Neuronal stem cell (in vitro differentiated cells): ENCODE results near the gene CA5B.
A peak's percentile ranks its signal among the peaks of the same experiment; 100 is the strongest.
"Not testable (repeated sequence)": the region's sequence is repeated elsewhere in the genome, so short reads cannot be mapped to it uniquely, and the experiment has no call there.

Source experiments
- DNase-seq: peaks from one replicate; pipeline ENCODE4 v3.0.0-alpha.2; 2013; ENCODE audit warnings: low spot score
- H2AFZ ChIP-seq: one replicate; pipeline ENCODE4 v1.6.1; 2013; ENCODE audit warnings: mild to moderate bottlenecking, low read length, inconsistent platforms
- H2AK5ac ChIP-seq: 2 replicates; pipeline ENCODE4 v1.6.1; 2013; ENCODE audit warnings: low read depth, mild to moderate bottlenecking, inconsistent platforms, low read length, moderate library complexity, mixed read lengths
- H2BK120ac ChIP-seq: 2 replicates; pipeline ENCODE4 v1.6.1; 2013; ENCODE audit warnings: low read depth, mild to moderate bottlenecking, inconsistent platforms, low read length, moderate library complexity, mixed read lengths
- H2BK12ac ChIP-seq: one replicate; pipeline ENCODE4 v1.6.1; 2013; ENCODE audit warnings: low read length, inconsistent platforms
- H2BK15ac ChIP-seq: 2 replicates; pipeline ENCODE4 v1.6.1; 2013; ENCODE audit warnings: mild to moderate bottlenecking, low read length, inconsistent platforms, mixed read lengths
- H2BK5ac ChIP-seq: one replicate; pipeline ENCODE4 v1.6.1; 2013; ENCODE audit warnings: inconsistent platforms, mild to moderate bottlenecking, low read length, moderate library complexity
- H3K14ac ChIP-seq: one replicate; pipeline ENCODE4 v1.6.1; 2013; ENCODE audit warnings: low read length, inconsistent platforms
- H3K18ac ChIP-seq: 2 replicates; pipeline ENCODE4 v1.6.1; 2013; ENCODE audit warnings: low read length, inconsistent platforms
- H3K23ac ChIP-seq: 2 replicates; pipeline ENCODE4 v1.6.1; 2013; ENCODE audit warnings: low read depth, mild to moderate bottlenecking, mixed read lengths, low read length, inconsistent platforms; ENCODE audit not compliant: poor library complexity
- H3K27ac ChIP-seq: replicated peaks from 3 replicates; pipeline ENCODE4 v1.5.1; 2013; ENCODE audit warnings: low read length, inconsistent platforms
- H3K27me3 ChIP-seq, 3 experiments: 2 replicates each; pipeline ENCODE4 v1.6.1; 2013; ENCODE audit warnings: low read length in 3 of 3, mild to moderate bottlenecking in 2 of 3, inconsistent platforms in 1 of 3, low read depth in 1 of 3, mixed read lengths in 1 of 3, moderate library complexity in 1 of 3; ENCODE audit not compliant: control insufficient read depth in 3 of 3, insufficient read depth in 3 of 3
- H3K36me3 ChIP-seq, 2 donors: replicated peaks in 1 of 2; 2 replicates each; pipeline ENCODE4 v1.6.1; 2013; ENCODE audit warnings: low read length in 2 of 2; ENCODE audit not compliant: control insufficient read depth in 2 of 2, insufficient read depth in 2 of 2
- H3K4ac ChIP-seq: 2 replicates; pipeline ENCODE4 v1.6.1; 2013; ENCODE audit warnings: inconsistent platforms, mild to moderate bottlenecking, low read length, moderate library complexity
- H3K4me1 ChIP-seq, 2 donors: 1 replicate in 1 of 2; 2 replicates in 1 of 2; pipeline ENCODE4 v1.6.1; 2013; ENCODE audit warnings: low read length in 2 of 2, low read depth in 1 of 2; ENCODE audit not compliant: control insufficient read depth in 2 of 2, insufficient read depth in 1 of 2
- H3K4me2 ChIP-seq: one replicate; pipeline ENCODE4 v1.6.1; 2013; ENCODE audit warnings: mild to moderate bottlenecking, low read length, inconsistent platforms; ENCODE audit not compliant: insufficient read depth, poor library complexity, severe bottlenecking
- H3K4me3 ChIP-seq, 2 donors: 2 replicates each; pipeline ENCODE4 v1.5.1; 2013; ENCODE audit warnings: low read length in 2 of 2, mild to moderate bottlenecking in 2 of 2, inconsistent platforms in 1 of 2, moderate library complexity in 1 of 2
- H3K79me1 ChIP-seq: one replicate; pipeline ENCODE4 v1.6.1; 2013; ENCODE audit warnings: low read depth, mild to moderate bottlenecking, inconsistent platforms, low read length, moderate library complexity
- H3K9ac ChIP-seq: one replicate; pipeline ENCODE4 v1.6.1; 2013; ENCODE audit warnings: mild to moderate bottlenecking, low read depth, low read length, inconsistent platforms; ENCODE audit not compliant: poor library complexity
- H3K9me3 ChIP-seq, 2 donors: replicated peaks in 1 of 2; 2 replicates each; pipeline versions ENCODE3 to v1.6.1; 2013; ENCODE audit warnings: low read length in 2 of 2, mild to moderate bottlenecking in 2 of 2, inconsistent platforms in 1 of 2, low read depth in 1 of 2, mixed read lengths in 1 of 2, moderate library complexity in 1 of 2; ENCODE audit not compliant: control insufficient read depth in 2 of 2, insufficient read depth in 1 of 2
- H4K8ac ChIP-seq: one replicate; pipeline ENCODE4 v1.6.1; 2013; ENCODE audit warnings: low read depth, mild to moderate bottlenecking, inconsistent platforms, low read length, moderate library complexity
- H4K91ac ChIP-seq: one replicate; pipeline ENCODE4 v1.6.1; 2013; ENCODE audit warnings: low read length, low read depth, mild to moderate bottlenecking, inconsistent platforms; ENCODE audit not compliant: poor library complexity
- WGBS, 2 donors: extraction: QIAGEN DNeasy Blood & Tissue Kit; methylation state at CpG; one replicate each; pipeline ENCODE4 v1.1.7; 2013; ENCODE audit warnings: missing lambda C conversion rate in 2 of 2, mixed read lengths in 1 of 2; ENCODE audit not compliant: insufficient read length in 2 of 2, insufficient replicate concordance in 1 of 2; ENCODE audit errors: extremely low coverage in 2 of 2; 5-methylcytosine and 5-hydroxymethylcytosine counted together

Gene CA5B

GRCh38 chrX:15755091-15755490, 17.0 kb downstream of the CA5B start:
- Histone ChIP-seq H3K23ac (no peak overlapping the region), H3K4ac (no peak overlapping the region), H2AFZ (no peak overlapping the region), H2BK5ac (no peak overlapping the region), H2AK5ac (no peak overlapping the region), H3K79me1 (no peaks in the 10 kb centered on the region), H2BK12ac (no peak overlapping the region), H3K14ac (no peak overlapping the region), H3K4me3 (no peak overlapping the region), H4K91ac (no peak overlapping the region), H4K8ac (no peak overlapping the region), H3K27me3 (no peaks in the 10 kb centered on the region), H3K36me3 (no peaks in the 10 kb centered on the region), H3K27ac (no peak overlapping the region), H3K18ac (no peak overlapping the region), H3K9me3 (no peaks in the 10 kb centered on the region), H3K9ac (no peak overlapping the region), H3K4me2 (no peak overlapping the region), H2BK15ac (no peak overlapping the region), H3K4me1 (no peaks in the 10 kb centered on the region), H2BK120ac (no peak overlapping the region)
- WGBS, 2 donors = no CpG with 5 or more reads among the region's 2 CpGs
- DNase-seq = no peak

- Histone ChIP-seq H4K8ac (no peak overlapping the region), H3K14ac (no peak overlapping the region), H2BK120ac (no peak overlapping the region), H2BK5ac (no peak overlapping the region), H3K4me3 (no peak overlapping the region), H3K36me3 (no peaks in the 10 kb centered on the region), H4K91ac (no peak overlapping the region), H3K27me3 (no peaks in the 10 kb centered on the region), H3K23ac (no peak overlapping the region), H2BK15ac (no peak overlapping the region), H3K79me1 (no peaks in the 10 kb centered on the region), H3K9me3 (no peaks in the 10 kb centered on the region), H2BK12ac (no peak overlapping the region), H3K4me1 (no peaks in the 10 kb centered on the region), H3K27ac (no peak overlapping the region), H3K9ac (no peak overlapping the region), H2AFZ (no peak overlapping the region), H3K4me2 (no peak overlapping the region), H3K18ac (no peak overlapping the region), H2AK5ac (no peak overlapping the region), H3K4ac (no peak overlapping the region)
- no peak for DNase-seq
- WGBS, 2 donors = no CpG with 5 or more reads among the region's 4 CpGs
Measured at GRCh38 chrX:15758140-15758539, 20.1 kb downstream of the CA5B start.

GRCh38 chrX:15759886-15760285, 21.8 kb downstream of the CA5B start:
- not testable (repeated sequence) for H3K4me2 ChIP-seq, H2BK120ac ChIP-seq, H4K91ac ChIP-seq, H3K18ac ChIP-seq, H2BK12ac ChIP-seq, H3K9ac ChIP-seq, DNase-seq, H3K36me3 ChIP-seq, H3K9me3 ChIP-seq, H2AFZ ChIP-seq, H3K4me1 ChIP-seq, H2BK15ac ChIP-seq, H3K4me3 ChIP-seq, H3K14ac ChIP-seq, H2AK5ac ChIP-seq, H3K4ac ChIP-seq, H3K27me3 ChIP-seq, H3K27ac ChIP-seq, H3K79me1 ChIP-seq, H3K23ac ChIP-seq, H2BK5ac ChIP-seq, H4K8ac ChIP-seq
- WGBS, 2 donors = no CpG with 5 or more reads among the region's 6 CpGs

GRCh38 chrX:15761564-15762191, 23.6 kb downstream of the CA5B start:
- Histone ChIP-seq H4K8ac (no peak overlapping the region), H3K9ac (no peak overlapping the region), H3K27me3 (no peaks in the 10 kb centered on the region), H3K36me3 (no peaks in the 10 kb centered on the region), H3K4me2 (no peak overlapping the region), H3K4me1 (no peaks in the 10 kb centered on the region), H2BK5ac (no peak overlapping the region), H4K91ac (no peak overlapping the region), H3K4ac (no peak overlapping the region), H3K4me3 (no peak overlapping the region), H3K27ac (no peak overlapping the region), H3K23ac (no peak overlapping the region), H3K79me1 (no peaks in the 10 kb centered on the region), H2AK5ac (no peak overlapping the region), H3K18ac (no peak overlapping the region), H2BK120ac (no peak overlapping the region), H2AFZ (no peak overlapping the region), H3K14ac (no peak overlapping the region), H2BK15ac (no peak overlapping the region), H3K9me3 (no peaks in the 10 kb centered on the region), H2BK12ac (no peak overlapping the region)
- WGBS, 2 donors = no CpG with 5 or more reads among the region's 8 CpGs
- peak; percentile 8 for DNase-seq
